Thyroid gland (tissue), 4 donors: ENCODE data around the gene MICU1.
"Not testable (repeated sequence)": the region's sequence is repeated elsewhere in the genome, so short reads cannot be mapped to it uniquely, and the experiment has no call there.

Experiments used
- CTCF ChIP-seq, 6 experiments: fragments of 200-600 bp in 3 of 6; fragments of 450-650 bp in 3 of 6; sonication (generic) in 3 of 6; IDR thresholded peaks; one replicate each; pipeline ENCODE4 v1.5.1; 2016 to 2019; ENCODE audit warnings: antibody characterized with exemption in 6 of 6, mild to moderate bottlenecking in 2 of 6, inconsistent platforms in 1 of 6, moderate library complexity in 1 of 6
- POLR2A ChIP-seq, 2 donors: fragments of 450-650 bp; IDR thresholded peaks; one replicate each; pipeline ENCODE4 v1.6.1; 2017; ENCODE audit warnings: antibody characterized with exemption in 2 of 2, mild to moderate bottlenecking in 2 of 2, moderate library complexity in 1 of 2

- TF ChIP-seq CTCF, POLR2A (IDR thresholded peaks at IDR 0.05): not testable (repeated sequence)
These were observed 82.0 kb downstream of the MICU1 start for GRCh38 chr10:72543855-72544254.
